HEK293T (cell line): ENCODE results near the gene RBBP8.

Source experiments
- CTCF ChIA-PET: fragments of 350-600 bp; formaldehyde crosslinking; extraction: SDS; loops from one replicate; lab custom pipeline; 2021; ENCODE audit warnings: antibody characterized with exemption, inconsistent platforms; lab: Yijun Ruan, JAX
- POLR2A ChIA-PET: fragments of 350-600 bp; formaldehyde crosslinking; extraction: SDS; loops from one replicate; lab custom pipeline; 2020; ENCODE audit warnings: antibody characterized with exemption, inconsistent platforms; lab: Yijun Ruan, JAX
- DNase-seq: peaks from one replicate; pipeline ENCODE4 v3.0.0; 2012; ENCODE audit warnings: mixed read lengths; ENCODE audit errors: extremely low spot score
- ARNT ChIP-seq: fragments of 450-650 bp; IDR thresholded peaks from 2 replicates; pipeline ENCODE4 v1.6.1; 2017; ENCODE audit warnings: mild to moderate bottlenecking
- BHLHE40 ChIP-seq: fragments of 450-650 bp; IDR thresholded peaks from 2 replicates; pipeline ENCODE4 v1.6.1; 2016; ENCODE audit warnings: mild to moderate bottlenecking, moderate library complexity, borderline replicate concordance
- CTBP1 ChIP-seq: fragments of 450-650 bp; IDR thresholded peaks from 2 replicates; pipeline ENCODE4 v1.6.1; 2016; ENCODE audit warnings: borderline replicate concordance
- ELF4 ChIP-seq: fragments of 450-650 bp; IDR thresholded peaks from 2 replicates; pipeline ENCODE4 v1.6.1; 2017; ENCODE audit warnings: antibody characterized with exemption
- FOXA1 ChIP-seq: fragments of 450-650 bp; IDR thresholded peaks from 2 replicates; pipeline ENCODE4 v1.6.1; 2016; ENCODE audit warnings: mild to moderate bottlenecking
- FOXK2 ChIP-seq: fragments of 450-650 bp; IDR thresholded peaks from 2 replicates; pipeline ENCODE4 v1.6.1; 2016; ENCODE audit warnings: mild to moderate bottlenecking
- FOXM1 ChIP-seq: fragments of 450-650 bp; IDR thresholded peaks from 2 replicates; pipeline ENCODE4 v1.6.1; 2017; ENCODE audit warnings: mild to moderate bottlenecking, borderline replicate concordance
- HDGF ChIP-seq: fragments of 450-650 bp; IDR thresholded peaks from 2 replicates; pipeline ENCODE4 v1.6.1; 2017; ENCODE audit warnings: antibody characterized with exemption, borderline replicate concordance
- L3MBTL2 ChIP-seq: fragments of 450-650 bp; conservative IDR thresholded peaks from 2 replicates; pipeline ENCODE4 v1.6.1; 2016; ENCODE audit warnings: mild to moderate bottlenecking
- LEF1 ChIP-seq: fragments of 450-650 bp; IDR thresholded peaks from 2 replicates; pipeline ENCODE4 v1.6.1; 2017; ENCODE audit warnings: mild to moderate bottlenecking, borderline replicate concordance
- NFRKB ChIP-seq: fragments of 450-650 bp; IDR thresholded peaks from 2 replicates; pipeline ENCODE4 v1.6.1; 2016; ENCODE audit warnings: mild to moderate bottlenecking, moderate library complexity
- SP1 ChIP-seq: fragments of 450-650 bp; IDR thresholded peaks from 2 replicates; pipeline ENCODE4 v1.6.1; 2017
- SUZ12 ChIP-seq: fragments of 450-650 bp; IDR thresholded peaks from 2 replicates; pipeline ENCODE4 v1.6.1; 2016; ENCODE audit warnings: mild to moderate bottlenecking
- TARDBP ChIP-seq: fragments of 450-650 bp; IDR thresholded peaks from 2 replicates; pipeline ENCODE4 v1.6.1; 2016
- ZNF384 ChIP-seq: fragments of 450-650 bp; IDR thresholded peaks from 2 replicates; pipeline ENCODE4 v1.6.1; 2016
- TF ChIP-seq, protein P1 (sequence below): fragments of 450-650 bp; IDR thresholded peaks from 2 replicates; pipeline ENCODE4 v1.6.1; 2016

RBBP8 gene

DNA sequence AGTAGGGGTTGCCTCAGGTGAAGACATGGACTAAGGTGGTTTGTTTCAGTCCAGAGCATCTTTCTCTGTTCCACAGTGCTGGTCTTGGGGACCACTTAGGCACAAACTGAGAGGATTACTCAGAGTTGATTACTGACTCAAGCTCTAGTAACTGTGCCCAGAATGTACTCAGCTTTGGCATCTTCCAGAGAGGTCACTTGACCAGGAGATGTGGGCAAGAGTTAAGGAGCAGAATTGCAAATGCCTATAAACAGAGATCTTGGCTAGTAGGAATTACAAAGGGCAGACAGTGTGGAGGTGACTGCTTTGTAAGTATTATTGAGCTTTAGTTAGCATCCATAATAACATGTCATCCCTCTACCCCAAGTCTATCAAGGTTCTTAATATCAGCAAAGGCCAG, 109.0 kb downstream of the RBBP8 start:
- ChIA-PET CTCF (no interaction called here), POLR2A (interaction anchor here (1.3 kb wide), 1 partner anchor 92 kb away, joined by 4 read pairs; no protein-coding TSS in a partner anchor)
- DNase-seq: no peak
- TF ChIP-seq CTBP1 (no peak), L3MBTL2 (no peak), ARNT (no peak), ZNF384 (no peak), TARDBP (no peak), FOXK2 (no peak), NFRKB (no peak), BHLHE40 (no peak), ELF4 (no peak), HDGF (no peak), FOXM1 (no peak), LEF1 (no peak)

DNA sequence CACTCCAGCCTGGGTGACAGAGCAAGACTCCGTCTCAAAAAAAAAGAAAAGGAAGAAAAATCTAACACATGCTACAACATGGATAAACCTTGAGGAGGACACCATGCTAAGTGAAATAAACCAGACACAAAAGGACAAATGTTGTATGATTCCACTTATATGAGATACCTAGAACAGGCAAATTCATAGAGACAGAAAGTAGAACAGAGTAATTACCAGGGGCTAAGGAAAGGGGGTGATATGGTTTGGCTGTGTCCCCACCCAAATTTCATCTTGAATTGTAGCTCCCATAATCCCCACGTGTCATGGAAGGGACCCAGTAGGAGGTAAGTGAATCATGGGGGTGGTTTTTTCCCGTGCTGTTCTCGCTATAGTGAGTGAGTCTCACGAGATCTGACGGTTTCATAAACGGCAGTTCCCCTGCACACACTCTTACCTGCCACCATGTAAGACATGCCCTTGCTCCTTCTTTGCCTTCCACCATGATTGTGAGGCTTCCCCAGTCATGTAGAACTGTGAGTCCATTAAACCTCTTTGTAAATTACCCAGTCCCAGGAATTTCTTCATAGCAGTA, 110.8 kb downstream of the RBBP8 start:
- ChIA-PET POLR2A (no interaction called here), CTCF (no interaction called here)
- DNase-seq: no peak
- TF ChIP-seq TARDBP (no peak), ELF4 (no peak), SP1 (no peak), FOXM1 (no peak), FOXA1 (no peak), LEF1 (no peak), HDGF (no peak)
- TF ChIP-seq, protein P1, sequence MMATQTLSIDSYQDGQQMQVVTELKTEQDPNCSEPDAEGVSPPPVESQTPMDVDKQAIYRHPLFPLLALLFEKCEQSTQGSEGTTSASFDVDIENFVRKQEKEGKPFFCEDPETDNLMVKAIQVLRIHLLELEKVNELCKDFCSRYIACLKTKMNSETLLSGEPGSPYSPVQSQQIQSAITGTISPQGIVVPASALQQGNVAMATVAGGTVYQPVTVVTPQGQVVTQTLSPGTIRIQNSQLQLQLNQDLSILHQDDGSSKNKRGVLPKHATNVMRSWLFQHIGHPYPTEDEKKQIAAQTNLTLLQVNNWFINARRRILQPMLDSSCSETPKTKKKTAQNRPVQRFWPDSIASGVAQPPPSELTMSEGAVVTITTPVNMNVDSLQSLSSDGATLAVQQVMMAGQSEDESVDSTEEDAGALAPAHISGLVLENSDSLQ: no peak

DNA sequence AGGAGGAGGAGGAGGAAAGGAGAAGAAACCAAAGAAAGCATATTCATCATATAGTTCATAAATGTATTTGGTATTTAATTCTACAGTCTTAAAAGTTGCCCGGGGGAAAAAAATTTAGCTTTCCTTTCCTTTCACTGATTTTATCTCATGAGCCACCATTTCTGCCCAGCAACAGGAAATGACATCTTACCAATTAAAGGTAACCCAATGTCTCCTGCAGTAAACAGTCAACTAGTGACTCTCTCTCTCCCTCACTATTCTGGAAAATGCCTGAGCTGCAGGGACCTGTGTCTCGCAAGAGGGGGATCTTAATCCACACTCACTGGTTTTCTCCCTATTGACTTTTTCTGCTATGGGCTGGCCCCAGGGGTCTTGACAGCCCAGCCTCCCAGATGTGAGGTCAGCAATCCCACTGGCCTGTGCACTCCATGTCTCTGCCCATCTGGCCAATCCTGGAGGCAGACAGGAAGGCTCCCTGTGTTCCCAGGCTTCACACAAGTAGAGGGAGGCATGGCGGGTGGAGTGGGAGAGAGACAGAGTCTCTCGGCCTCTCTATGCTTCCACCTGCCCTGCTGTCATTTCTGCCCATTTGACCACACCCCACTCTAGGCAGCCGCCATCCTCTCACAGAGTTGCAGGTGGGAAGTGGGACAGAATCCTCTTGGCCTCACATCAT, 116.7 kb downstream of the RBBP8 start:
- CTCF ChIA-PET: interaction anchor here (1.2 kb wide), 1 partner anchor 18 kb away, joined by 3 read pairs; no protein-coding TSS in a partner anchor
- DNase-seq: no peak
- POLR2A ChIA-PET: no interaction called here
- TF ChIP-seq SP1 (no peak), CTBP1 (no peak), LEF1 (no peak), ZNF384 (no peak), TARDBP (no peak), HDGF (no peak), ARNT (no peak), SUZ12 (no peak), BHLHE40 (no peak), NFRKB (no peak), ELF4 (no peak), L3MBTL2 (no peak), FOXA1 (no peak), FOXM1 (no peak)
- TF ChIP-seq, protein P1: no peak

DNA sequence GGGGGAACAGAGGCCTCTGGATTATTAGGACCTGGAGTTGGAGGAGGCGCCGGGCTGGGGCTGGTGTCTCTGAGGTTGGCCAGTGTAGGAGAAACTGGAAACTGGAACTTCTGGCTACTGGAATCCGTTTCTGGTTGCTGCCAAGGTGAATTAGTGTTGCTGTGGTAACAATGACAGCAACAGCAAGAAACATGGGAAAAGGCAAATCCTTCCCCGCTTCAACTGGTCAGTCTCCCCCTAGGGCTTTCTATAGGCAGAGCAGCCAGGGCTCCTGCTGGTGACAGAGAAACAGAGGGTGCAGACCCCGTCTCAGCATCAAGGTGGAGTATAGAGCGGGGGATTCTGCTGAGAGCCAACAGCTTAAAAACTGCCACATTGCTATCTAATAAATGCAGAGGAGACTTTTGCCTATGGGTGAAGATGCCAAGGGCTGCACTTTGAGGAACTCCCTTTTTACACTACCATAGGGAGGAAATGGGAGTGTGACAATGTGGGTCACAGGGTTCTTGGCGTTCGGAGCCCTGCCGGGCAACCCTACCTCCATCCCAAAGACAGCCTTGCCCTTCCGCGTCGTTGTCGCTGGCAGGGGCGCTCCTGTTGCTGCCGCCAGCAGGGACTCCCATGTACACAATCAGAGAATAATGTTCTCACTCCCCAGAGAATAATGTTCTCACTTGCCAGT, 120.8 kb downstream of the RBBP8 start:
- no peak for TF ChIP-seq TARDBP
- TF ChIP-seq L3MBTL2: no peak
- no peak for TF ChIP-seq ELF4
- no peak for TF ChIP-seq FOXA1
- TF ChIP-seq, protein P1: no peak
- TF ChIP-seq ARNT: no peak
- DNase-seq: peak; percentile 67
- CTCF ChIA-PET: interaction anchor here (0.6 to 1.0 kb wide), 4 partner anchors 23 to 772 kb away, joined by 3 to 5 read pairs (median 4); partner anchors contain the start of gene CABLES1
- POLR2A ChIA-PET: no interaction called here

DNA sequence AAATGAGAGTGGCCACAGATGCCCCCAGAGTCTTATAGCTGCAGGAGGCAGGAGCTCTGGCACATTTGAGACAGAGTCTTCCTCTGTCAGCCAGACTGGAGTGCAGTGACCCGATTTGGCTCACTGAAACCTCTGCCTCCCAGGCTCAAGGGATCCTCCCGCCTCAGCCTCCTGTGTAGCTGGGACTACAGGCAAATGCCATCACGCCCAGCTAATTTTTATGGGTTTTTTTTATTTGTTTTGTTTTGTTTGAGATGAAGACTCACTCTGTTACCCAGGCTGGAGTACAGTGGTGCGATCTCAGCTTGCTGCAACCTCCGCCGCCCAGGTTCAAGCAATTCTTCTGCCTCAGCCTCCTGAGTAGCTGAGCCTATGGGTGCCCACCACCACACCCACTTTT, 121.4 kb downstream of the RBBP8 start:
- TF ChIP-seq CTBP1 (no peak), HDGF (no peak), TARDBP (no peak), BHLHE40 (no peak), SP1 (no peak), ARNT (no peak), FOXK2 (no peak), ELF4 (no peak), ZNF384 (no peak), FOXA1 (no peak), SUZ12 (no peak), FOXM1 (no peak), NFRKB (no peak), L3MBTL2 (no peak), LEF1 (no peak)
- TF ChIP-seq, protein P1: no peak
- POLR2A ChIA-PET: no interaction called here
- DNase-seq: no peak
- CTCF ChIA-PET: interaction anchor here (0.7 to 1.0 kb wide), 3 partner anchors 23 to 772 kb away, joined by 3 to 5 read pairs (median 4); no protein-coding TSS in a partner anchor
